DMS153 treated with DMSO at 0.1 percent for 48 hours (cell line): Measurements from ENCODE around the gene PHF1.
"Not testable (repeated sequence)": the region's sequence is repeated elsewhere in the genome, so short reads cannot be mapped to it uniquely, and the experiment has no call there.

Source experiments
- DNase-seq: peaks from one replicate; lab custom pipeline; 2025; ENCODE audit not compliant: unreplicated experiment; lab: John Stamatoyannopoulos, UW

Gene PHF1

GRCh38 chr6:33391278-33391921, 19.4 kb upstream of the PHF1 start, which contains the start of gene KIFC1:
Gene KIFC1 (plus strand): TSS chr6:33391823. CDS start chr6:33391986, 163 bp downstream.
- peak; percentile 100 for DNase-seq

- DNase-seq = no peak
Measured at GRCh38 chr6:33391922-33392594, 18.8 kb upstream of the PHF1 start.

- DNase-seq = no peak
Measured at GRCh38 chr6:33392595-33392948, 18.2 kb upstream of the PHF1 start.

GRCh38 chr6:33392979-33393378, 17.8 kb upstream of the PHF1 start:
- DNase-seq = no peak

GRCh38 chr6:33397541-33397940, 13.3 kb upstream of the PHF1 start:
- DNase-seq = no peak

GRCh38 chr6:33398601-33399000, 12.2 kb upstream of the PHF1 start:
- DNase-seq = not testable (repeated sequence)

- not testable (repeated sequence) for DNase-seq
Measured at GRCh38 chr6:33399881-33400280, 10.9 kb upstream of the PHF1 start.

- no peak for DNase-seq
Measured at GRCh38 chr6:33404884-33405283, 5.9 kb upstream of the PHF1 start.

- DNase-seq = no peak
Measured at GRCh38 chr6:33405386-33405940, 5.4 kb upstream of the PHF1 start.

- DNase-seq = no peak
Measured at GRCh38 chr6:33406126-33406525, 4.7 kb upstream of the PHF1 start.

- no peak for DNase-seq
Measured at GRCh38 chr6:33407132-33407718, 3.6 kb upstream of the PHF1 start.

GRCh38 chr6:33410050-33410710, 634 bp upstream of the PHF1 start:
- DNase-seq = peak; percentile 93

GRCh38 chr6:33411632-33412005, 805 bp downstream of the PHF1 start:
- no peak for DNase-seq

GRCh38 chr6:33412140-33413009, 1.6 kb downstream of the PHF1 start:
- DNase-seq = no peak

- no peak for DNase-seq
Measured at GRCh38 chr6:33413241-33414120, 2.7 kb downstream of the PHF1 start.

- no peak for DNase-seq
Measured at GRCh38 chr6:33414592-33415271, 3.9 kb downstream of the PHF1 start.

GRCh38 chr6:33415831-33416230, 5.0 kb downstream of the PHF1 start:
- DNase-seq = no peak

GRCh38 chr6:33416386-33417127, 5.7 kb downstream of the PHF1 start:
- no peak for DNase-seq
